Uterus (tissue), 4 donors: ENCODE data around the gene DNMT1. TPM values are rescaled to one million over a fixed set of nuclear protein-coding genes. Genes with fewer than 3 reads are reported as not detected.

Source experiments
- DNase-seq, 2 donors: peaks; one replicate each; pipeline ENCODE4 v3.0.0-alpha.2; 2019 to 2020
- H3K27ac ChIP-seq, 2 donors: fragments of 200-600 bp; sonication (generic); 1 replicate in 1 of 2; 2 replicates in 1 of 2; pipeline ENCODE4 v1.5.1; 2016 to 2018
- H3K27me3 ChIP-seq, 2 donors: fragments of 200-600 bp; sonication (generic); one replicate each; pipeline ENCODE4 v1.5.1; 2018 to 2019; ENCODE audit warnings: control low read depth in 1 of 2
- H3K36me3 ChIP-seq, 2 donors: fragments of 200-600 bp; sonication (generic); one replicate each; pipeline ENCODE4 v1.5.1; 2019; ENCODE audit warnings: control low read depth in 1 of 2
- H3K4me1 ChIP-seq, 2 donors: fragments of 200-600 bp; sonication (generic); one replicate each; pipeline ENCODE4 v1.5.1; 2018 to 2019; ENCODE audit warnings: control low read depth in 1 of 2
- H3K4me3 ChIP-seq, 2 donors: fragments of 200-600 bp; sonication (generic); 1 replicate in 1 of 2; 2 replicates in 1 of 2; pipeline ENCODE4 v1.5.1; 2018 to 2019; ENCODE audit warnings: mild to moderate bottlenecking in 1 of 2
- H3K9me3 ChIP-seq, 2 donors: fragments of 200-600 bp; sonication (generic); one replicate each; pipeline ENCODE4 v1.5.1; 2019; ENCODE audit warnings: control low read depth in 1 of 2
- POLR2A ChIP-seq, 2 donors: fragments of 450-650 bp; IDR thresholded peaks; one replicate each; pipeline ENCODE4 v1.6.1; 2016; ENCODE audit warnings: antibody characterized with exemption in 2 of 2, mild to moderate bottlenecking in 1 of 2, moderate library complexity in 1 of 2
- intact Hi-C: fragments of 100-400 bp; cut with DNase I; formaldehyde crosslinking; loops from one replicate; pipeline ENCODE4 v1.15.1; 2023; ENCODE audit warnings: low total_unique reads
- total RNA-seq, 4 donors: library from RNA; depleted of rRNA in 3 of 4; stranded (reverse); fragments of >200 nt in 3 of 4; gene quantifications; one replicate each; pipeline versions ENCODE4 v1.1.0 to v1.2.4, GENCODE V29; 2014 to 2023
- TF ChIP-seq, protein P1 (sequence below), 4 experiments: fragments of 200-600 bp in 2 of 4; fragments of 450-650 bp in 2 of 4; sonication (generic) in 2 of 4; IDR thresholded peaks; one replicate each; pipeline ENCODE4 v1.5.1; 2016 to 2019; ENCODE audit warnings: antibody characterized with exemption in 4 of 4, mild to moderate bottlenecking in 2 of 4, moderate library complexity in 1 of 4
- donor health status: DM: yes; HTN: yes; CAD: no.

Gene DNMT1
- total RNA-seq, 4 donors from 2014 or later: 37.6 to 134 (median 67.9) TPM

DNA sequence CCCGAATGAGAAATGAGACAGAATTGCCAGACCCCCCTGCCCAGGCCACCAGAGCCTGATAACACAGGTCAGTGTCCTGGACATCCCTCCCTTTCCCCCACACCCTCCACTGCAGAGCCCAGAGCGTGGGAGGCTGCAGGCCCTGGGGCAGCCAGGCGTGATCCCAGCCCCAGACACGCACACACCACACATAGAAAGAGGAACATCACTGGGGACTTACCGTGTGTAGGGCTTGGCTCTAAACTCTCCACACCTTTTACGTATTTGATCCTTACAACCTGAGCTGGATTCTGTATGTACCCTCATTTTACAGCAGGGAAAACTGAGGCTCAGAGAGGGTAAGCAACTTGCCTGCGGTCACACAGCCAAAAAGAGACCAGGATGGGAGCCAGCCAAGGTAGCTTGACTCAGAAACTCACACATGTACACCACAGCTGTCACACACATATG lies 91.9 kb downstream of the DNMT1 start:
- Histone ChIP-seq H3K4me3 (no peak overlapping the region), H3K36me3 (no peaks in the 10 kb centered on the region), H3K9me3 (no peaks in the 10 kb centered on the region), H3K27me3 (no peaks in the 10 kb centered on the region), H3K27ac (no peak overlapping the region), H3K4me1 (peaks cover 0 to 9% of the 10 kb centered on the region in 2 donors)
- DNase-seq: no peak
- intact Hi-C loops: no loop called here
- TF ChIP-seq, protein P1, sequence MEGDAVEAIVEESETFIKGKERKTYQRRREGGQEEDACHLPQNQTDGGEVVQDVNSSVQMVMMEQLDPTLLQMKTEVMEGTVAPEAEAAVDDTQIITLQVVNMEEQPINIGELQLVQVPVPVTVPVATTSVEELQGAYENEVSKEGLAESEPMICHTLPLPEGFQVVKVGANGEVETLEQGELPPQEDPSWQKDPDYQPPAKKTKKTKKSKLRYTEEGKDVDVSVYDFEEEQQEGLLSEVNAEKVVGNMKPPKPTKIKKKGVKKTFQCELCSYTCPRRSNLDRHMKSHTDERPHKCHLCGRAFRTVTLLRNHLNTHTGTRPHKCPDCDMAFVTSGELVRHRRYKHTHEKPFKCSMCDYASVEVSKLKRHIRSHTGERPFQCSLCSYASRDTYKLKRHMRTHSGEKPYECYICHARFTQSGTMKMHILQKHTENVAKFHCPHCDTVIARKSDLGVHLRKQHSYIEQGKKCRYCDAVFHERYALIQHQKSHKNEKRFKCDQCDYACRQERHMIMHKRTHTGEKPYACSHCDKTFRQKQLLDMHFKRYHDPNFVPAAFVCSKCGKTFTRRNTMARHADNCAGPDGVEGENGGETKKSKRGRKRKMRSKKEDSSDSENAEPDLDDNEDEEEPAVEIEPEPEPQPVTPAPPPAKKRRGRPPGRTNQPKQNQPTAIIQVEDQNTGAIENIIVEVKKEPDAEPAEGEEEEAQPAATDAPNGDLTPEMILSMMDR (IDR thresholded peaks at IDR 0.05): no peak
- no peak for TF ChIP-seq POLR2A (IDR thresholded peaks at IDR 0.05)

DNA sequence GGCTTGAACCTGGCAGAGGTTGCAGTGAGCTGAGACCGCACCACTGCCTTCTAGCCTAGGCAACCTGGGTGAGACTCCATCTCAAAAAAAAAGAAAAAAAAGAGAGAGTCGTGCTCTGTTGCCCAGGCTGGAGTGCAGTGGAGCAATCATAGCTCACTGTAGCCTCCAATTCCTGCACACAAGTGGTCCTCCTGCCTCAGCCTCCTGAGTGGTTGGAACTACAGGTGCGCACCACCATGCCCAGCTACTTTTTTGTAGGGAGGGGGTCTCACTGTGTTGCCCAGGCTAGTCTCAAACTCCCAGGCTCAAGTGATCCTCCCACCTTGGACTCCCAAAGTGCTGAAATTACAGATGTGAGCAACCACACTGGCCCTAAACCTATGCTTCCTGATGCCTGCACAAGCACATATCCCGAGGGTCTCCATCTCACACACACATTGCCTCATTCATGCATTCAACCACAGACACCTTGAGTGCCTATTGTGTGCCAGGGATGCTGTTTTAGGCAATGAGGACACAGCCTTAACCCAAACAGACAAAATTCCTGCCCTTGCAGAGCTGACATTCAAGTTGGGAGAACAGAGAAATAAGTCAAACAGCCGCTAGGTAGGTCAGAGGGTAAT lies 94.5 kb downstream of the DNMT1 start:
- H3K27me3 ChIP-seq: no peaks in the 10 kb centered on the region
- TF ChIP-seq, protein P1 (IDR thresholded peaks at IDR 0.05): no peak
- H3K27ac ChIP-seq: no peak overlapping the region
- no peaks in the 10 kb centered on the region for H3K4me1 ChIP-seq
- no peak for DNase-seq
- H3K9me3 ChIP-seq: no peaks in the 10 kb centered on the region
- intact Hi-C loops: no loop called here
- no peak overlapping the region for H3K4me3 ChIP-seq
- H3K36me3 ChIP-seq: no peaks in the 10 kb centered on the region

DNA sequence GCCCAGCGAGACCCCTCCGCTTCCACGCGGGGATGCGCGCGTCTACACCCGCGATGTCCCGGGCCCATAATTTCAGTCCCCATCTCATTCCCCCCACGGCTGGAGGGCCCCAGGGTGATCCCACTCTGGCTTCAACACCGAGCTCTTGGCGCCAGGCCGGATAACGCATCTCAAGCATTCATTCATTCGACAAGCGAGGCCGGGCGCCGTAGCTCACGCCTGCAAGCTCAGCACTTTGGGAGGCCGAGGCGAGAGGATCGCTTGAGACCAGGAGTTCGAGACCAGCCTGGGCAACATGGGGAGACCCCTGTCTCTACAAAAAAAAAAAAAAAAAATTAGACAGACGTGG lies 98.2 kb downstream of the DNMT1 start:
- TF ChIP-seq, protein P1 (IDR thresholded peaks at IDR 0.05): no peak
- no peak for TF ChIP-seq POLR2A (IDR thresholded peaks at IDR 0.05)
- Histone ChIP-seq H3K9me3 (no peaks in the 10 kb centered on the region), H3K36me3 (no peaks in the 10 kb centered on the region), H3K27me3 (no peaks in the 10 kb centered on the region), H3K27ac (peak overlapping the region; percentile 5 to 6), H3K4me1 (no peaks in the 10 kb centered on the region), H3K4me3 (peak overlapping the region; percentile 27 to 46)
- no peak for DNase-seq
- intact Hi-C loops: no loop called here

DNA sequence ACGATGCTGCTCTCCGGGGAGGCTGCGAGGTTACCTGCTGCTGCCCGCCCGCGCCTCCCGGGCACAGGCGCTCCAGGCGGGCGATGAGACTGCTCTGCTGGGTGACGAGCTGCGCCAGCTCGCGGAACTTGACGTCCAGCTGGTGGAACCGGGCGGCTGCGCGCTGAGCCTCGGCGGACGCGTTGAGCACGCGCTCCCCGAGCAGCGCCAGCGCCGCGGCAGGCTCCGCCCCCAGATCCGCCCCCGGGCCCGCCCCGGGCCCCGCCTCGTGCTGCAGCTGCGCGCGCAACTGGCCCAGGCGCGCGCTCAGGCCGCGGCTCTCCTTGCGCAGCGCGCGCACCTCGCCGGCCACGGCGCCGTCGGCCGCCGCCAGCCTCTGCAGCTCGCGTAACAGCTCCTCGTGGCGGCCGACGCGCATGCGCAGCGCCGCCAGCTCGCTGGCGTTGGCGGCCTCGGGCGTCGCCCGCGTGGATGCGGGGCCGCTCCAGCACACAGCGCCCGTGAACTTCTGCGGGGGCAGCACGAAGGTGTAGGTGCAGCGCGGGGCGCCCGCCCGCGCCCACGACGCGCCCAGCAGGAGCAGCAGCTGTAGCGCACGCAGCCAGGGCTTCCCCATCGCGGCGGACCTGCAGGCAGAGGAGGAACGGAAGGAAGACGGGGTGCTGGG lies 98.7 kb downstream of the DNMT1 start:
- intact Hi-C loops: no loop called here

DNA sequence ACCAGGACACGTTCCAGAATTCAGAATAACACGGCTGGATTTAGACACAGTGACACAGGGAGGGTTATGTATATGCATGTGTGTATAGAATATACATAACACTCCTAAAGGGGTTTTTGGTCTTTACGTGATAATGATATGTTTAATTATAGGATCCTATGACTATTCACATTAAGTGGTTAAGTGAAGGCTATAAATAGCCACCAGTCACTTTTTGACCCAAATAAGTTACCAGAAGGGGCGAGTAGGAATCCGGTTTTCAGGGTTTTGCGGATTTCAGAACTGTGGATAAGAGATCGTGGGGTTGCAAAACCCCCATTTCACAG lies 99.2 kb downstream of the DNMT1 start:
- H3K27me3 ChIP-seq: no peaks in the 10 kb centered on the region
- peak overlapping the region in 1 of 2 donors; percentile 18 for H3K4me3 ChIP-seq
- TF ChIP-seq, protein P1 (IDR thresholded peaks at IDR 0.05): no peak
- no peak for TF ChIP-seq POLR2A (IDR thresholded peaks at IDR 0.05)
- no peaks in the 10 kb centered on the region for H3K9me3 ChIP-seq
- intact Hi-C loops: no loop called here
- no peaks in the 10 kb centered on the region for H3K4me1 ChIP-seq
- DNase-seq: no peak
- H3K27ac ChIP-seq: peak overlapping the region; percentile 33 to 55
- H3K36me3 ChIP-seq: no peaks in the 10 kb centered on the region

More for the DNA sequence above, 98.7 kb downstream of the DNMT1 start:
- Histone ChIP-seq H3K27me3 (no peaks in the 10 kb centered on the region), H3K36me3 (no peaks in the 10 kb centered on the region), H3K4me1 (no peaks in the 10 kb centered on the region), H3K27ac (peak overlapping the region; percentile 33 to 55), H3K4me3 (peak overlapping the region; percentile 27 to 46), H3K9me3 (no peaks in the 10 kb centered on the region)
- peak in 1 of 2 donors; percentile 41 for TF ChIP-seq POLR2A (IDR thresholded peaks at IDR 0.05)
- TF ChIP-seq, protein P1 (IDR thresholded peaks at IDR 0.05): peak in 2 of 4 experiments; percentile 22 to 43
- DNase-seq: peak; percentile 65 to 89
